ENCODE results near the gene SMYD3. TPM values are rescaled to one million over a fixed set of nuclear protein-coding genes. Genes with fewer than 3 reads are reported as not detected.

SMYD3 gene
- total and polyA plus RNA-seq, 2 experiments from 2014 or later, result 30.8 to 68.5 TPM

GRCh38 chr1:246417152-246417812 lies 89.8 kb downstream of the SMYD3 start:
- Histone ChIP-seq H3K4me1 (ENCODE audit: insufficient read depth) (no peaks in the 10 kb centered on the region), H3K4me2 (no peak overlapping the region), H4K20me1 (ENCODE audit: insufficient read depth, poor library complexity, severe bottlenecking) (no peaks in the 10 kb centered on the region), H3K9me3 (ENCODE audit: low read depth) (no peaks in the 10 kb centered on the region), H3K27me3 (no peaks in the 10 kb centered on the region), H3K36me3 (replicated peaks; ENCODE audit: insufficient read depth, low read depth) (no peaks in the 10 kb centered on the region), H3K9me2 (replicated peaks; ENCODE audit: insufficient read depth) (no peaks in the 10 kb centered on the region), H3K79me2 (no peaks in the 10 kb centered on the region), H3K4me3 (no peak overlapping the region), H3K27ac (no peak overlapping the region), H2AFZ (no peak overlapping the region)
- no peak for DNase-seq (ENCODE audit: low spot score)
- TF ChIP-seq EZH2 (IDR thresholded peaks at IDR 0.05; ENCODE audit: borderline replicate concordance) (no peak), EZH2phosphoT487 (IDR thresholded peaks at IDR 0.05; ENCODE audit: low read depth, severe bottlenecking, unreplicated experiment) (no peak)
- TF ChIP-seq, protein P1, sequence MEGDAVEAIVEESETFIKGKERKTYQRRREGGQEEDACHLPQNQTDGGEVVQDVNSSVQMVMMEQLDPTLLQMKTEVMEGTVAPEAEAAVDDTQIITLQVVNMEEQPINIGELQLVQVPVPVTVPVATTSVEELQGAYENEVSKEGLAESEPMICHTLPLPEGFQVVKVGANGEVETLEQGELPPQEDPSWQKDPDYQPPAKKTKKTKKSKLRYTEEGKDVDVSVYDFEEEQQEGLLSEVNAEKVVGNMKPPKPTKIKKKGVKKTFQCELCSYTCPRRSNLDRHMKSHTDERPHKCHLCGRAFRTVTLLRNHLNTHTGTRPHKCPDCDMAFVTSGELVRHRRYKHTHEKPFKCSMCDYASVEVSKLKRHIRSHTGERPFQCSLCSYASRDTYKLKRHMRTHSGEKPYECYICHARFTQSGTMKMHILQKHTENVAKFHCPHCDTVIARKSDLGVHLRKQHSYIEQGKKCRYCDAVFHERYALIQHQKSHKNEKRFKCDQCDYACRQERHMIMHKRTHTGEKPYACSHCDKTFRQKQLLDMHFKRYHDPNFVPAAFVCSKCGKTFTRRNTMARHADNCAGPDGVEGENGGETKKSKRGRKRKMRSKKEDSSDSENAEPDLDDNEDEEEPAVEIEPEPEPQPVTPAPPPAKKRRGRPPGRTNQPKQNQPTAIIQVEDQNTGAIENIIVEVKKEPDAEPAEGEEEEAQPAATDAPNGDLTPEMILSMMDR (IDR thresholded peaks at IDR 0.05; ENCODE audit: poor library complexity), result no peak
- WGBS (ENCODE audit: low lambda C conversion rate, missing lambda C conversion rate), result 53% methylated on average over 4 of the region's 4 CpGs

GRCh38 chr1:246416261-246416660 lies 90.8 kb downstream of the SMYD3 start:
- H3K36me3 ChIP-seq (replicated peaks; ENCODE audit: insufficient read depth, low read depth), result no peaks in the 10 kb centered on the region
- no peaks in the 10 kb centered on the region for H3K9me2 ChIP-seq (replicated peaks; ENCODE audit: insufficient read depth)
- no peak overlapping the region for H2AFZ ChIP-seq
- H3K9me3 ChIP-seq (ENCODE audit: low read depth), result no peaks in the 10 kb centered on the region
- no peak for DNase-seq (ENCODE audit: low spot score)
- H3K4me2 ChIP-seq, result no peak overlapping the region
- no peak overlapping the region for H3K27ac ChIP-seq
- TF ChIP-seq EZH2phosphoT487 (IDR thresholded peaks at IDR 0.05; ENCODE audit: low read depth, severe bottlenecking, unreplicated experiment), result no peak
- no peak for TF ChIP-seq EZH2 (IDR thresholded peaks at IDR 0.05; ENCODE audit: borderline replicate concordance)
- TF ChIP-seq, protein P1 (IDR thresholded peaks at IDR 0.05; ENCODE audit: poor library complexity), result no peak
- H4K20me1 ChIP-seq (ENCODE audit: insufficient read depth, poor library complexity, severe bottlenecking), result no peaks in the 10 kb centered on the region
- H3K4me1 ChIP-seq (ENCODE audit: insufficient read depth), result no peaks in the 10 kb centered on the region
- WGBS (ENCODE audit: low lambda C conversion rate, missing lambda C conversion rate), result 83% methylated on average over 1 of the region's 1 CpG
- H3K27me3 ChIP-seq, result no peaks in the 10 kb centered on the region
- no peaks in the 10 kb centered on the region for H3K79me2 ChIP-seq
- H3K4me3 ChIP-seq, result no peak overlapping the region

DNA sequence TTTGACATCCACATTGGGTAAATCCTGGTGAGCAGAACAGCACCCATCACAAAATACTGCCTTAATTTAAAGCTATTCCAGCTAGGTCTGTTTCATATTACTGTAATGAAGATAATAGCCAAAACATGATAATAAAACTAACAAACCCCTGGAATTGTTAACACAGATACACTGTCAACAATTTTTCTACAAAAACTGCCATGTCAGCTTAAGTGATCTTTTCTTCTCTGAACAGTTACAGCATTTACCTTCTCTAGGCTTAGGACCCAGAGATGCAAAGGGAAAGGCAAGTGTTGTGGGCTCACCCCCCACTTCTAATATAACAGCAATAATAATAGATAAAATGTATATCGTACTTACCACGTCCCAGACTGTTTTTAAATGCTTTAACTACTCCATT lies 92.1 kb downstream of the SMYD3 start:
- no peaks in the 10 kb centered on the region for H4K20me1 ChIP-seq (ENCODE audit: insufficient read depth, poor library complexity, severe bottlenecking)
- H3K4me1 ChIP-seq (ENCODE audit: insufficient read depth), result no peaks in the 10 kb centered on the region
- H3K36me3 ChIP-seq (replicated peaks; ENCODE audit: insufficient read depth, low read depth), result no peaks in the 10 kb centered on the region
- no peak overlapping the region for H3K4me2 ChIP-seq
- 89% methylated on average over 2 of the region's 2 CpGs for WGBS (ENCODE audit: low lambda C conversion rate, missing lambda C conversion rate)
- H2AFZ ChIP-seq, result no peak overlapping the region
- no peak for DNase-seq (ENCODE audit: low spot score)
- H3K27me3 ChIP-seq, result no peaks in the 10 kb centered on the region
- no peaks in the 10 kb centered on the region for H3K79me2 ChIP-seq
- H3K9me3 ChIP-seq (ENCODE audit: low read depth), result no peaks in the 10 kb centered on the region
- no peaks in the 10 kb centered on the region for H3K9me2 ChIP-seq (replicated peaks; ENCODE audit: insufficient read depth)
- H3K4me3 ChIP-seq, result no peak overlapping the region
- H3K27ac ChIP-seq, result no peak overlapping the region
- no peak for TF ChIP-seq EZH2 (IDR thresholded peaks at IDR 0.05; ENCODE audit: borderline replicate concordance)

GRCh38 chr1:246413430-246413829 lies 93.6 kb downstream of the SMYD3 start:
- Histone ChIP-seq H3K9me3 (ENCODE audit: low read depth) (no peaks in the 10 kb centered on the region), H3K79me2 (no peaks in the 10 kb centered on the region), H3K36me3 (replicated peaks; ENCODE audit: insufficient read depth, low read depth) (no peaks in the 10 kb centered on the region), H3K27me3 (no peaks in the 10 kb centered on the region), H3K4me3 (no peak overlapping the region), H3K4me2 (no peak overlapping the region), H4K20me1 (ENCODE audit: insufficient read depth, poor library complexity, severe bottlenecking) (no peaks in the 10 kb centered on the region), H3K27ac (no peak overlapping the region), H2AFZ (no peak overlapping the region), H3K4me1 (ENCODE audit: insufficient read depth) (no peaks in the 10 kb centered on the region), H3K9me2 (replicated peaks; ENCODE audit: insufficient read depth) (no peaks in the 10 kb centered on the region)
- 95% methylated on average over 7 of the region's 7 CpGs for WGBS (ENCODE audit: low lambda C conversion rate, missing lambda C conversion rate)
- TF ChIP-seq, protein P1 (IDR thresholded peaks at IDR 0.05; ENCODE audit: poor library complexity), result no peak
- TF ChIP-seq EZH2phosphoT487 (IDR thresholded peaks at IDR 0.05; ENCODE audit: low read depth, severe bottlenecking, unreplicated experiment) (no peak), EZH2 (IDR thresholded peaks at IDR 0.05; ENCODE audit: borderline replicate concordance) (no peak)
- no peak for DNase-seq (ENCODE audit: low spot score)

Measured in hepatocyte (in vitro differentiated cells).